Neural crest cell (in vitro differentiated cells): Measurements from ENCODE around the gene CCDC159. TPM values are rescaled to one million over a fixed set of nuclear protein-coding genes. Genes with fewer than 3 reads are reported as not detected.

Experiments
- DNase-seq: peaks from one replicate; pipeline ENCODE4 v3.0.0; 2021; ENCODE audit warnings: low read depth, mixed read lengths, low spot score
- H3K27ac Mint-ChIP-seq: one replicate; pipeline ENCODE4 v1.8.0; 2021; ENCODE audit warnings: mild to moderate bottlenecking, mixed read lengths; ENCODE audit not compliant: unreplicated experiment
- H3K27me3 Mint-ChIP-seq: 2 replicates; pipeline ENCODE4 v1.8.0; 2021; ENCODE audit warnings: low read depth, mild to moderate bottlenecking, mixed read lengths
- H3K36me3 Mint-ChIP-seq: 2 replicates; pipeline ENCODE4 v1.8.0; 2021; ENCODE audit warnings: low read depth, mild to moderate bottlenecking, mixed read lengths
- H3K4me1 Mint-ChIP-seq: 2 replicates; pipeline ENCODE4 v1.8.0; 2021; ENCODE audit warnings: mixed read lengths
- H3K4me3 Mint-ChIP-seq: one replicate; pipeline ENCODE4 v1.8.0; 2021; ENCODE audit warnings: mild to moderate bottlenecking, mixed read lengths
- H3K9me3 Mint-ChIP-seq: 2 replicates; pipeline ENCODE4 v1.8.0; 2021; ENCODE audit warnings: mixed read lengths
- CTCF ChIP-seq: fragments of 200-600 bp; sonication (generic); conservative IDR thresholded peaks from 2 replicates; pipeline ENCODE4 v1.5.0; 2021; ENCODE audit warnings: antibody characterized with exemption, mild to moderate bottlenecking
- total RNA-seq: library from RNA; stranded (reverse); gene quantifications from 2 replicates; pipeline ENCODE4 v1.2.1, GENCODE V29; 2021

The CCDC159 gene
- total RNA-seq, 1 donor from 2014 or later: 10.3 TPM

- peaks cover 1% of the 10 kb centered on the region for H3K4me1 Mint-ChIP-seq
- peak overlapping the region; percentile 46 for H3K27ac Mint-ChIP-seq
- H3K9me3 Mint-ChIP-seq: no peaks in the 10 kb centered on the region
- DNase-seq: no peak
- TF ChIP-seq CTCF: no peak
- no peaks in the 10 kb centered on the region for H3K27me3 Mint-ChIP-seq
- H3K4me3 Mint-ChIP-seq: no peak overlapping the region
- no peaks in the 10 kb centered on the region for H3K36me3 Mint-ChIP-seq
Observed at GRCh38 chr19:11370744-11371143, 24.4 kb downstream of the CCDC159 start.

- Mint-ChIP-seq H3K27ac (peak overlapping the region; percentile 92), H3K4me3 (no peak overlapping the region)
- no peak for TF ChIP-seq CTCF
Observed at GRCh38 chr19:11373166-11373884, 27.0 kb downstream of the CCDC159 start.

DNA sequence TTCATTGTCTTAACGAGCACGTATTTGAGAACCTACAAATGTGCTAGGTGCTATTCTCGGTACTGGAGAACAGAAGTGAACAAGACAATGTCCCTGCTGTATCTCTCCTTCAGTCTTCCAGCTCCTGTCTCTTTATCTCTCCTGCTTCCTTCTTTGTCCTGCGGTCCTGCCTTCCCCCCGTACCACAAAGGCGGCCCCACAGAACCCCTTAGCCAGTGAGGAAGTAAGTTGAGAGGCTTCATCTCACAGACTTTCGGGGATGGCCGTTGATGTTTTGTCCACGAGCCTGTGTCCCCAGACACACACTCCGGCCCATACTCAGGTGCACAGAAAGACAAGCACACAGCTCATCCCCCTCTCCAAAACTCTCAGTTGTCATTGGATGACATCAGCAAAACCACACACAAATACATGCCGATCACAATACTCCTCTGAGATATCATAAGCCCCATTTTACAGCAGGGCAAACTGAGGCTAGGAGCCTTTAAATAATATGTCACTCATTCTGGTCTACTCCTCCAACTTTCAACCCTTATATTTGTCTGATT, 27.6 kb downstream of the CCDC159 start:
- DNase-seq: no peak
- Mint-ChIP-seq H3K4me3 (no peak overlapping the region), H3K27me3 (no peaks in the 10 kb centered on the region), H3K4me1 (peaks cover 15% of the 10 kb centered on the region), H3K9me3 (no peaks in the 10 kb centered on the region), H3K27ac (peak overlapping the region; percentile 92), H3K36me3 (no peaks in the 10 kb centered on the region)
- no peak for TF ChIP-seq CTCF

More at GRCh38 chr19:11373166-11373884, 27.0 kb downstream of the CCDC159 start:
- no peaks in the 10 kb centered on the region for H3K36me3 Mint-ChIP-seq
- H3K4me1 Mint-ChIP-seq: peaks cover 12% of the 10 kb centered on the region
- peak; percentile 65 for DNase-seq
- no peaks in the 10 kb centered on the region for H3K27me3 Mint-ChIP-seq
- H3K9me3 Mint-ChIP-seq: no peaks in the 10 kb centered on the region

- peak; percentile 92 for DNase-seq
- no peaks in the 10 kb centered on the region for H3K27me3 Mint-ChIP-seq
- H3K4me3 Mint-ChIP-seq: no peak within 1 kb of the TSS
- TF ChIP-seq CTCF: no peak
- peak within 1 kb of the TSS; percentile 92 for H3K27ac Mint-ChIP-seq
- no peaks in the 10 kb centered on the region for H3K9me3 Mint-ChIP-seq
- H3K4me1 Mint-ChIP-seq: peaks cover 15% of the 10 kb centered on the region
- no peaks in the 10 kb centered on the region for H3K36me3 Mint-ChIP-seq
Observed at GRCh38 chr19:11374433-11375142, 28.3 kb downstream of the CCDC159 start, which contains the start of gene SWSAP1. TSS of gene SWSAP1 (plus strand) at chr19:11374666. CDS start at chr19:11374681, 15 bp downstream.

DNA sequence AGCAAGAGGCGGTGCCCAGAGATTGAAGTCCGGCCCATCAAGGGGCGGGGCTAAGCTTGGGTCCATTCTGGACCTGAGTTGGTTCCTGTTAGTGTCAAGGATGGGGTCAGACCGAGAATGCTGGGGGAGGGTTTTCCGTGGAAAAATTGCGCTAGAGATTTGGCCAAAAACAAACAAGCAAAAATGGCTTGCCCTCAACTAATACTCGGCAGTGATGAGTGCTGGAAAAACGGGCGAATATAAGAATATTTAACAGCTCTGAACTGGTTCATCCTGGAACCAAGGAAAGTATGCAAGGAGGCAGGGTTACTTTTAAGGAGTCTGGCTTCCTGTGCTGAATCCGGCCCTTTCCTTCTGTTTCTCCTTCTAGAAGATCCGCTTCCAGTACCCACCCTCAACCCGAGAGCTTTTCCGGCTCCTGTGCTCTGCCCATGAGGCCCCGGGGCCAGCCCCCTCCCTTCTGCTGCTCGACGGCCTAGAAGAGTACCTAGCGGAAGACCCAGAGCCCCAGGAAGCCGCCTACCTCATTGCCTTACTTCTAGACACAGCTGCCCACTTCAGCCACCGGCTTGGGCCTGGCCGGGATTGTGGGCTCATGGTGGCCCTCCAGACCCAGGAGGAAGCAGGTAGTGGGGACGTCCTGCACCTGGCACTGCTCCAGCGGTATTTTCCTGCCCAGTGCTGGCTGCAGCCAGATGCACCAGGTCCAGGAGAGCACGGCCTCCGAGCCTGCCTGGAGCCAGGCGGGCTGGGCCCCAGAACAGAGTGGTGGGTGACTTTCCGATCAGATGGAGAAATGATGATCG, 29.0 kb downstream of the CCDC159 start:
- no peak overlapping the region for H3K27ac Mint-ChIP-seq
- no peaks in the 10 kb centered on the region for H3K27me3 Mint-ChIP-seq
- peaks cover 20% of the 10 kb centered on the region for H3K4me1 Mint-ChIP-seq
- H3K4me3 Mint-ChIP-seq: no peak overlapping the region
- no peaks in the 10 kb centered on the region for H3K9me3 Mint-ChIP-seq
- no peak for TF ChIP-seq CTCF
- no peaks in the 10 kb centered on the region for H3K36me3 Mint-ChIP-seq
- DNase-seq: no peak
